HepG2 (cell line): ENCODE measurements around the gene BCAT1. TPM values are rescaled to one million over a fixed set of nuclear protein-coding genes. Genes with fewer than 3 reads are reported as not detected.

Experiments
- ATAC-seq: fragments of 200-7000 bp; cut with Tn5 transposase; 3 replicates; pipeline ENCODE4 v1.9.1; 2020; ENCODE audit warnings: mild to moderate bottlenecking, moderate library complexity
- Bru-seq: library from RNA; stranded (reverse); fragments of 400-500 nt; gene quantifications from one replicate; lab custom pipeline; 2021; lab: Mats Ljungman, UMichigan
- BruChase-seq, 2 experiments: library from RNA; stranded (reverse); fragments of 400-500 nt; gene quantifications; one replicate each; lab custom pipeline; 2021; lab: Mats Ljungman, UMichigan
- BruUV-seq: library from RNA; stranded (reverse); fragments of 400-500 nt; replicated peaks from 2 replicates; lab custom pipeline; 2021; lab: Mats Ljungman, UMichigan
- CTCF ChIA-PET: fragments of 300-600 bp; formaldehyde crosslinking; extraction: SDS; loops from one replicate; lab custom pipeline; 2021; ENCODE audit warnings: low total read pairs, inconsistent platforms, low intra/inter-chr PET ratio; lab: Yijun Ruan, JAX
- POLR2A ChIA-PET: fragments of 350-600 bp; sonication (Branson Sonifier 250); formaldehyde crosslinking; loops from one replicate; lab custom pipeline; 2020; ENCODE audit warnings: antibody characterized with exemption, inconsistent platforms; lab: Yijun Ruan, JAX
- DNase-seq: peaks from one replicate; pipeline ENCODE4 v3.0.0-alpha.2; 2015; ENCODE audit warnings: low spot score
- FAIRE-seq: peaks from 3 replicates; lab custom pipeline; 2011; peaks lifted over from hg19 to GRCh38; lab: Jason Lieb, UNC
- H2AFZ ChIP-seq: one replicate; pipeline ENCODE4 v1.6.1; 2011; ENCODE audit warnings: low read length, inconsistent platforms
- H3K27ac ChIP-seq: fragments of 300-600 bp; 3 replicates; pipeline ENCODE4 v1.8.0; 2011; ENCODE audit warnings: mixed run types, mild to moderate bottlenecking, mixed read lengths, low read length, inconsistent platforms; ENCODE audit not compliant: insufficient read depth; ENCODE audit errors: extremely low read length
- H3K27me3 ChIP-seq, 2 experiments: fragments of 200-600 bp in 1 of 2; 2 replicates in 1 of 2; 3 replicates in 1 of 2; pipeline versions ENCODE4 v1.6.0 to v1.8.0; 2011; ENCODE audit warnings: low read length in 2 of 2, mild to moderate bottlenecking in 2 of 2, moderate library complexity in 2 of 2, inconsistent platforms in 1 of 2; ENCODE audit not compliant: insufficient read depth in 2 of 2, control insufficient read depth in 1 of 2
- H3K36me3 ChIP-seq, 2 experiments: fragments of 200-600 bp in 1 of 2; replicated peaks in 1 of 2; 2 replicates in 1 of 2; 3 replicates in 1 of 2; pipeline versions ENCODE4 v1.5.1 to v1.8.0; 2011; ENCODE audit warnings: low read length in 2 of 2, inconsistent platforms in 1 of 2; ENCODE audit not compliant: insufficient read depth in 2 of 2, control insufficient read depth in 1 of 2
- H3K4me1 ChIP-seq: 2 replicates; pipeline ENCODE4 v1.5.1; 2012; ENCODE audit warnings: low read length, inconsistent platforms; ENCODE audit not compliant: insufficient read depth
- H3K4me2 ChIP-seq: 2 replicates; pipeline ENCODE4 v1.6.0; 2011; ENCODE audit warnings: low read depth, low read length, inconsistent platforms
- H3K4me3 ChIP-seq, 3 experiments: fragments of 200-600 bp in 1 of 3; sonication (generic), shearing (Covaris generic) in 1 of 3; replicated peaks in 1 of 3; 2 replicates each; pipeline ENCODE4 v1.5.1; 2011 to 2016; ENCODE audit warnings: low read length in 3 of 3, inconsistent platforms in 2 of 3, low read depth in 2 of 3, mild to moderate bottlenecking in 2 of 3, control low read depth in 1 of 3, mixed read lengths in 1 of 3; ENCODE audit not compliant: insufficient read depth in 1 of 3
- H3K79me2 ChIP-seq: one replicate; pipeline ENCODE4 v1.6.1; 2011; ENCODE audit warnings: low read length, inconsistent platforms; ENCODE audit not compliant: insufficient read depth
- H3K9ac ChIP-seq: 2 replicates; pipeline ENCODE4 v1.6.0; 2011; ENCODE audit warnings: mild to moderate bottlenecking, low read depth, low read length, inconsistent platforms; ENCODE audit not compliant: insufficient read depth
- H3K9me3 ChIP-seq: 2 replicates; pipeline ENCODE4 v1.5.1; 2012; ENCODE audit warnings: mild to moderate bottlenecking, low read length
- H4K20me1 ChIP-seq: 2 replicates; pipeline ENCODE4 v1.6.0; 2011; ENCODE audit warnings: inconsistent platforms, mild to moderate bottlenecking, low read length, moderate library complexity; ENCODE audit not compliant: insufficient read depth
- FOXP4 ChIP-seq: sonication (generic); formaldehyde crosslinking; IDR thresholded peaks from 2 replicates; pipeline ENCODE4 v1.4.0; 2020; ENCODE audit warnings: missing genetic modification reagents
- HMGA1 ChIP-seq: sonication (generic); formaldehyde crosslinking; conservative IDR thresholded peaks from 2 replicates; pipeline ENCODE4 v1.4.0; 2020; ENCODE audit warnings: missing genetic modification reagents
- REXO4 ChIP-seq: sonication (generic); formaldehyde crosslinking; IDR thresholded peaks from 2 replicates; pipeline ENCODE4 v1.8.0; 2022; ENCODE audit warnings: missing genetic modification reagents, mild to moderate bottlenecking, borderline replicate concordance
- SNAI1 ChIP-seq: sonication (generic); formaldehyde crosslinking; IDR thresholded peaks from 2 replicates; pipeline ENCODE4 v1.5.0; 2020; ENCODE audit warnings: mild to moderate bottlenecking, missing genetic modification reagents, borderline replicate concordance
- ZBTB46 ChIP-seq: sonication (generic); formaldehyde crosslinking; IDR thresholded peaks from 2 replicates; pipeline ENCODE4 v1.4.0; 2020; ENCODE audit warnings: mild to moderate bottlenecking, missing genetic modification reagents, borderline replicate concordance
- ZC3H13 ChIP-seq: sonication (generic); formaldehyde crosslinking; IDR thresholded peaks from 2 replicates; pipeline ENCODE4 v1.8.1; 2023; ENCODE audit warnings: mild to moderate bottlenecking, missing genetic modification reagents, moderate library complexity
- ZC3H4 ChIP-seq: sonication (generic); formaldehyde crosslinking; IDR thresholded peaks from 2 replicates; pipeline ENCODE4 v1.4.0; 2020; ENCODE audit warnings: missing genetic modification reagents, borderline replicate concordance
- ZNF253 ChIP-seq: sonication (generic); formaldehyde crosslinking; IDR thresholded peaks from 2 replicates; pipeline ENCODE4 v1.8.0; 2022; ENCODE audit warnings: mild to moderate bottlenecking, missing genetic modification reagents, borderline replicate concordance
- ZNF264 ChIP-seq: sonication (generic); formaldehyde crosslinking; IDR thresholded peaks from 2 replicates; pipeline ENCODE4 v1.4.0; 2020; ENCODE audit warnings: missing genetic modification reagents
- ZNF615 ChIP-seq: sonication (generic); formaldehyde crosslinking; IDR thresholded peaks from 2 replicates; pipeline ENCODE4 v1.5.0; 2020; ENCODE audit warnings: mild to moderate bottlenecking, missing genetic modification reagents, borderline replicate concordance
- ZNF619 ChIP-seq: sonication (generic); formaldehyde crosslinking; IDR thresholded peaks from 2 replicates; pipeline ENCODE4 v1.4.0; 2020; ENCODE audit warnings: mild to moderate bottlenecking, missing genetic modification reagents
- ZNF777 ChIP-seq: sonication (generic); formaldehyde crosslinking; IDR thresholded peaks from 2 replicates; pipeline ENCODE4 v1.4.0; 2020; ENCODE audit warnings: missing genetic modification reagents
- ZSCAN20 ChIP-seq: sonication (generic); formaldehyde crosslinking; IDR thresholded peaks from 2 replicates; pipeline ENCODE4 v1.4.0; 2020; ENCODE audit warnings: missing genetic modification reagents, mild to moderate bottlenecking, borderline replicate concordance
- WGBS: methylation state at CpG from one replicate; pipeline ENCODE4 v1.1.6; 2017; ENCODE audit warnings: low lambda C conversion rate; 5-methylcytosine and 5-hydroxymethylcytosine counted together
- in situ Hi-C: cut with HindIII; loops from 2 replicates; pipeline ENCODE4 v1.10.0; 2017; ENCODE audit warnings: low pct_unique_long_range_greater_than_20kb; ENCODE audit not compliant: extremely low pct_ligation_motif_present
- intact Hi-C: fragments of 100-400 bp; cut with micrococcal nuclease; formaldehyde crosslinking; loops from one replicate; pipeline ENCODE4 v1.10.0; 2022; ENCODE audit not compliant: unreplicated experiment
- long read RNA-seq, 2 experiments: library from RNA in 1 of 2; library from polyadenylated mRNA in 1 of 2; stranded (forward) in 1 of 2; unstranded in 1 of 2; transcript quantifications; one replicate each; pipeline ENCODE4 v2.0.0, GENCODE V29; 2019 to 2022
- polyA minus RNA-seq, 3 experiments: library from RNA; depleted of rRNA, polyadenylated mRNA; stranded (reverse); fragments of >200 nt; gene quantifications; 2 replicates each; pipeline ENCODE4 v1.2.3, GENCODE V29; 2011; ENCODE audit warnings: low replicate concordance in 1 of 3
- polyA plus RNA-seq, 8 experiments: library from polyadenylated mRNA; depleted of rRNA in 3 of 8; stranded (reverse) in 7 of 8; unstranded in 1 of 8; fragments of >200 nt; fragmentation: Illumina TruSeq in 4 of 8; extraction: Trizol in 4 of 8; gene quantifications; 2 replicates each; pipeline versions ENCODE4 v1.2.1 to v1.2.3, GENCODE V29; 2011 to 2016; ENCODE audit warnings: low read depth in 4 of 8, missing spikeins in 1 of 8, mixed read lengths in 1 of 8; ENCODE audit not compliant: insufficient read depth in 1 of 8
- total RNA-seq, 5 experiments: library from RNA; depleted of rRNA; stranded (reverse); fragments of >200 nt; fragmentation: Illumina TruSeq; extraction: Trizol; gene quantifications; 2 replicates each; pipeline ENCODE4 v1.2.3, GENCODE V29; 2016; ENCODE audit warnings: low read depth in 1 of 5

The BCAT1 gene
- total RNA-seq (2016; rRNA removed; fragmentation: Illumina TruSeq; extraction: Trizol) (75.5 and 142 TPM in 2 replicates), polyA plus RNA-seq (2011; rRNA removed) (7.8 and 8.0 TPM in 2 replicates), polyA minus RNA-seq (2011; rRNA and poly(A)+ RNA removed; ENCODE audit: low replicate concordance) (0.49 and 19.4 TPM in 2 replicates), Bru-seq, nascent RNA (percentile 80 among the genes with signal in this experiment), BruChase-seq, experiment 1, labeled RNA remaining after a 6-hour chase (percentile 85 among the genes with signal in this experiment), BruChase-seq, experiment 2, labeled RNA remaining after a 2-hour chase (percentile 74 among the genes with signal in this experiment)
- total RNA-seq (2016; cell fraction: cytosol; rRNA removed; fragmentation: Illumina TruSeq; extraction: Trizol; ENCODE audit: low read depth): 5.6 and 7.0 TPM in 2 replicates
- total RNA-seq (2016; cell fraction: insoluble cytoplasmic fraction; rRNA removed; fragmentation: Illumina TruSeq; extraction: Trizol): 72.9 and 129 TPM in 2 replicates
- 13.3 and 15.4 TPM in 2 replicates for total RNA-seq (2016; cell fraction: membrane; rRNA removed; fragmentation: Illumina TruSeq; extraction: Trizol)
- 33.0 and 33.1 TPM in 2 replicates for total RNA-seq (2016; cell fraction: nucleus; rRNA removed; fragmentation: Illumina TruSeq; extraction: Trizol)
- polyA plus RNA-seq (2011; cell fraction: cytosol; rRNA removed): 3.9 and 5.8 TPM in 2 replicates
- 5.0 and 7.8 TPM in 2 replicates for polyA plus RNA-seq (2011; cell fraction: nucleus; rRNA removed)
- polyA plus RNA-seq (2012): 20.1 and 29.8 TPM in 2 replicates
- polyA plus RNA-seq (2016; cell fraction: cytosol; fragmentation: Illumina TruSeq; extraction: Trizol; ENCODE audit: low read depth): 2.8 and 5.4 TPM in 2 replicates
- polyA plus RNA-seq (2016; cell fraction: insoluble cytoplasmic fraction; fragmentation: Illumina TruSeq; extraction: Trizol; ENCODE audit: low read depth): 42.2 and 43.3 TPM in 2 replicates
- polyA plus RNA-seq (2016; cell fraction: membrane; fragmentation: Illumina TruSeq; extraction: Trizol; ENCODE audit: low read depth): 6.0 and 6.1 TPM in 2 replicates
- 16.8 and 16.9 TPM in 2 replicates for polyA plus RNA-seq (2016; cell fraction: nucleus; fragmentation: Illumina TruSeq; extraction: Trizol; ENCODE audit: insufficient read depth, low read depth)
- polyA minus RNA-seq (2011; cell fraction: cytosol; rRNA and poly(A)+ RNA removed): 29.5 and 39.7 TPM in 2 replicates
- polyA minus RNA-seq (2011; cell fraction: nucleus; rRNA and poly(A)+ RNA removed): 30.2 and 33.6 TPM in 2 replicates
- long read RNA-seq, experiment 1, full-length matches to known transcripts: 21 of 28 reads
- long read RNA-seq, experiment 1, partial matches to known transcripts: 3 of 28 reads
- long read RNA-seq, experiment 1, other reads (novel, unspliced or antisense): 4 of 28 reads
- long read RNA-seq, experiment 2, full-length matches to known transcripts: 17 of 166 reads
- long read RNA-seq, experiment 2, partial matches to known transcripts: 7 of 166 reads
- long read RNA-seq, experiment 2, other reads (novel, unspliced or antisense): 142 of 166 reads

- in situ Hi-C loops: no loop called here
- 8% methylated on average over 32 of the region's 52 CpGs for WGBS
- Histone ChIP-seq H3K4me3 (peak within 1 kb of the TSS; percentile 84 to 94 (median 90)), H3K9me3 (no peaks in the 10 kb centered on the region), H3K9ac (peak within 1 kb of the TSS; percentile 88), H3K4me1 (peaks cover 61% of the 10 kb centered on the region), H2AFZ (peak within 1 kb of the TSS; percentile 88), H3K36me3 (no peaks in the 10 kb centered on the region; a peak in 1 of 5 replicates), H4K20me1 (no peaks in the 10 kb centered on the region), H3K27ac (peak within 1 kb of the TSS; percentile 56), H3K27me3 (peaks cover 0 to 7% of the 10 kb centered on the region in 2 experiments; a peak in 1 of 5 replicates), H3K4me2 (peak within 1 kb of the TSS; percentile 93), H3K79me2 (peaks cover 37% of the 10 kb centered on the region)
- ChIA-PET POLR2A (no interaction called here), CTCF (no interaction called here)
- ATAC-seq (peak; percentile 93), FAIRE-seq (no peak), DNase-seq (peak; percentile 61)
- BruUV-seq: TSS peak; percentile 89
- intact Hi-C loops: loop anchor here (2.0 kb wide), 2 partner anchors 38 to 96 kb away; no protein-coding TSS in a partner anchor
- TF ChIP-seq REXO4 (CRISPR knock-in tag) (no peak), FOXP4 (CRISPR knock-in tag) (no peak), SNAI1 (CRISPR knock-in tag) (no peak), ZNF615 (CRISPR knock-in tag) (no peak), ZNF253 (CRISPR knock-in tag) (no peak), HMGA1 (CRISPR knock-in tag) (no peak), ZSCAN20 (CRISPR knock-in tag) (no peak), ZNF619 (no peak), ZNF264 (no peak), ZBTB46 (no peak), ZC3H4 (CRISPR knock-in tag) (peak; percentile 63; the same call in 1 of the 2 replicates), ZC3H13 (CRISPR knock-in tag) (0 out of 2 replicates have a peak, but pooled peaks have one; percentile 65), ZNF777 (CRISPR knock-in tag) (peak; percentile 21)
Observed at GRCh38 chr12:24948757-24949722, at the start of gene BCAT1. Gene BCAT1, minus strand, starts transcription at chr12:24949101. Its CDS starts 169 bp downstream, at chr12:24948932.
